GM19324 (cell line): ENCODE results near the gene GPR21.

ENCODE experiments used
- ATAC-seq: cut with Tn5 transposase; IDR thresholded peaks from one replicate; pipeline ENCODE4 v1.9.1; 2021; ENCODE audit warnings: mild to moderate bottlenecking, moderate library complexity; ENCODE audit not compliant: unreplicated experiment, low FRiP score

Gene GPR21

DNA sequence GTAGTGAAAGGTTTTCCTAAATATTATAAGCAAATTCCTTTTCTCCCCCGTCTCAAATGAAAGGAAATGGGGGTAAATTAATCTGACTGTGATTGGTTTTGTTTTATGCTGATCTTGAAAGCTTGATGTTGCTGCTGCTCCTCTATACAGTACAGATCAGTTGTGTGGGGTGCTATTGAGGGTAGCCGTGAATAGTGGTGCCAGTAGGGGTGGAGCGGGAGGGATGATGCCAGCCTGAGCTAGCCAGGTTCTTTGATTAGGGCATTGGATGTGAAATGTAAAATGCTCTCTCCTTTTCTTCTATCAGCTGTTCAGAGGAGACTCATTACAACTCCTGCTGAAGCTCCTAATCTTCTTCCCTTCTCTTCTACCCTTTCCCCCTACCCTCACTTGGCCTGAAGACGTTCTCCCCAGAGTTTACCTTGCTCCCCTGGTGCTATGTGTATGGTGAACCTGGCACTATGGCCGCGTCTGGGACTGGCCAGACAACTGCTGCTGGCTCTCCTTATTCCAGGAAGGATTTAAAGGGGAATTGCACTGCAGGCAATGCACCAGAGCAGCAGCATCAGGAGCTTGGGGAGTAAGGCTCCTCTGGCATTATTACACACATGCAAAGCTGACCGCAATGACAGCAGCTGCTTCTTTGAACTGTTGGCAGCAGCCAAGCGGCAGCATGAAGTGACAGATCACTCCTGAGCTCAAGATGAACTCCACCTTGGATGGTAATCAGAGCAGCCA, 566 bp downstream of the GPR21 start:
- ATAC-seq: no peak

DNA sequence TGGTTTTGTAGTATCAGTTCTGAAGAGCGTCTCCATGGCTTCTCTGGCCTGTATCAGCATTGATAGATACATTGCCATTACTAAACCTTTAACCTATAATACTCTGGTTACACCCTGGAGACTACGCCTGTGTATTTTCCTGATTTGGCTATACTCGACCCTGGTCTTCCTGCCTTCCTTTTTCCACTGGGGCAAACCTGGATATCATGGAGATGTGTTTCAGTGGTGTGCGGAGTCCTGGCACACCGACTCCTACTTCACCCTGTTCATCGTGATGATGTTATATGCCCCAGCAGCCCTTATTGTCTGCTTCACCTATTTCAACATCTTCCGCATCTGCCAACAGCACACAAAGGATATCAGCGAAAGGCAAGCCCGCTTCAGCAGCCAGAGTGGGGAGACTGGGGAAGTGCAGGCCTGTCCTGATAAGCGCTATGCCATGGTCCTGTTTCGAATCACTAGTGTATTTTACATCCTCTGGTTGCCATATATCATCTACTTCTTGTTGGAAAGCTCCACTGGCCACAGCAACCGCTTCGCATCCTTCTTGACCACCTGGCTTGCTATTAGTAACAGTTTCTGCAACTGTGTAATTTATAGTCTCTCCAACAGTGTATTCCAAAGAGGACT, 1.5 kb downstream of the GPR21 start:
- no peak for ATAC-seq

DNA sequence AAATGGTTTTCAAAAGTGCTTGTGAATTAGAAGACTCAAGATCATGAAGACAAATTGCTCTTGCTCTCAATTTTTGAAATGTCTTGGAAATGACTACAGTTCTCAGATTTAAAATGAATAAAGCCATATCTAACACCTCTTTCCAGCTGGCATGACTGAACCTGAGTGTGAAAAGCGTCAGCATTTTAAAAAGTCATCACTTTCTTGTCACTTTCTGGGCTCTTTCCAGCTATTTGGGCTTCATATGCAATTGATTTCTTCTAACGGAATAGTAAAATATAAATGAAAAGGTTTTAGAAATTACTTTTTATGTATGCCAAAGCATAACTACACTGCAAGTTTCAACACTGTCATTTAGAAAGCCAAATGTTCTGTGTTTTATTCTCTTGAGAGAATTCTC, 2.3 kb downstream of the GPR21 start:
- no peak for ATAC-seq

DNA sequence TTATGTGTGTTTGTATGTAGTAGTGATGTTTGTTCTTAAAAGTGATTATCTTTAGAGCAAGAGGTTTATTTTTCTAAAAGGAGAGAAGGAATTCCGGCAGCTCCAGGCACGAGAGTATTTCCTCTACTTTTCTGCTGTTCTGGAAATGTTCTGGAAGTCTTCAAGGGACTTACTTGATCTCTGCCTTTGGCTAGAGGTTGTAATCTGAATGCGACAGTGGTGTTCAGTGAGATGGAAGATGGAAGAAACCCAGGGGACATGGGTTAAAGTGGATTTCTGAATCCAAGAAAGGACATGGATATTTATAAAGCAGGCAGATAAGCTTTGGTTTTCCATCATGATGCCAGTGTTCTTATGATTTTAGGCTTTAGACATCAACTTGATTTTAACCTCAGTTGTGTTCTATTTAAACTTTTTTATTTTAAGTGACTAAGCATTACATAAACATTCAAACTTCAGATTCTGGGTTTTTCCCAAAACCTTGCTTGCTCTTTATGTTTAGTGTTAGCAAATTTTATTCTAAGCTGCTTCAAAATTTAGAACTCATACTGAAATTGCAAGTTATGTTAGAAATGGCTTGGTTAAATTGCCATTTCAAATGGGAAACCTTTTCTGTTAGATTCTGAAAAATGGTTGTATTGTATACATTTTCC, 3.6 kb downstream of the GPR21 start:
- no peak for ATAC-seq

GRCh38 chr9:123039617-123040219, 6.3 kb downstream of the GPR21 start:
- no peak for ATAC-seq

- ATAC-seq: no peak
Observed at GRCh38 chr9:123040801-123041200, 7.3 kb downstream of the GPR21 start.

- ATAC-seq: no peak
Observed at GRCh38 chr9:123041489-123041888, 8.0 kb downstream of the GPR21 start.

GRCh38 chr9:123043081-123043939, 9.8 kb downstream of the GPR21 start:
- no peak for ATAC-seq

- ATAC-seq: no peak
Observed at GRCh38 chr9:123044586-123044985, 11.1 kb downstream of the GPR21 start.

DNA sequence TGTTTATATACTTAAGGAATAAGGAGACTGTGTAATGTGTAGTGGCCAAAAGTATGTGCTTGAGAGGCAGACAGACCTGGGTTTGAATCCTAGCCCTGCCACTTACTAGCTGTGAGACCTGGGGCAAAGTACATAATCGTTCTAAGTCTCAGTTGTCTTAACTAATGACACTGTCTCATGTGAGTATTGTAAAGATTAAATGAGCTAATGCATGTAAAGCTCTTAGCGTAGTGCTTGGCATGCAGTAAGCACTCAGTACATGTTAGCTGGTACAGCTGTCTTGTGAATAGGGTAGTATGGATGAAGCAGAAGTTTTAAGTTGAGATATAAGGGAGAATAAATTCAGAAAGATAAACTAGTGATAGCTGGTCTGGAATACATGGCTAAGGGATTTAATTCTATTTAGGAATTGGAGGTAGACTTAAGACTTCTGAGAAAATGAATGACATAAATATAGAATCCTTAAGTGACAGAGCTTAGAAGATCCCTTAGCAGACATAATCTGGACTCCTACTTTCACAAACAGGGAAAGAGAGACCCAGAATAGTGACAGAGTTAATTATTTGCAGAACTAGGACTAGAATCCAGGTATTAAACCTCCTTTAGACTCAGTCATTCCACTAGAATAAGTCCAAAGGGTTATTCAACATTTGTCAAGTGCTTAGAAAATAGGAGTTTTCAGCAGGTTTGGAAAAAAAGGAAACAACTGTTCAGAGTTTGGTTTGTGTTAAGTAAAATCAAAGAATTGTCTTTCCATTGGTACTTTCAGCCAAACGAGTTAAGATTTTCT, 13.1 kb downstream of the GPR21 start:
- no peak for ATAC-seq

- no peak for ATAC-seq
Observed at GRCh38 chr9:123048748-123049147, 15.3 kb downstream of the GPR21 start.

DNA sequence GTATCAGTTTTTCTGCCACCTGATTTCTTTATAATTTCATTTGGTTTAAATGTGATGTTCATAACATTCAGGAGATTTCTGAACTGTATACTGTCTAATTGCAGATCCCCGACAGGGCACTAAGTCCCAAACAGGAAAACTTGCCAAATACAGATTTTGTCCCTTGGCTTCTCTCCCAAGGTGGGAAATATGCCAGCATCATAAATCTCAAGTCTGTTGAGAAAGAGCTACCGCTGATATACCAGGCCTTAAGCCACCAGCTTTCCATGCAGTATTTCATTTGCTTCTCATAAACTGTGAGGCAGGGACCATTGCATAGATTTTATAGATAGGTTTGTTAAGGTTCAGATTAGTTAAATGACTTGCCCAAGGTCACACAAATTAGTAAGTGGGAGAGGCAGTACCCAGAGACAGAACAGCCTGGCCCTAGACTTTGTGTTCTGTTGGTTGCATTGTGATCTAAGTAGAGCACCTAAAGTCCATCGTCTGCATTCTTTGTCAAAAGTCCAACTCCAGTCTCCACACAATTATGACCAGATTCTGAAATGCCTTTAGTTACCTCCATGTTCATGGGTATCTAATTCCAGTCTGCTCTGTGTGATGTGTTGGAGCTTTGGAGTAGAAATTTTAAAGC, 16.2 kb downstream of the GPR21 start:
- no peak for ATAC-seq

GRCh38 chr9:123053046-123053445, 19.6 kb downstream of the GPR21 start:
- no peak for ATAC-seq

GRCh38 chr9:123053711-123054110, 20.2 kb downstream of the GPR21 start:
- no peak for ATAC-seq

- no peak for ATAC-seq
Observed at GRCh38 chr9:123058834-123059233, 25.4 kb downstream of the GPR21 start.

DNA sequence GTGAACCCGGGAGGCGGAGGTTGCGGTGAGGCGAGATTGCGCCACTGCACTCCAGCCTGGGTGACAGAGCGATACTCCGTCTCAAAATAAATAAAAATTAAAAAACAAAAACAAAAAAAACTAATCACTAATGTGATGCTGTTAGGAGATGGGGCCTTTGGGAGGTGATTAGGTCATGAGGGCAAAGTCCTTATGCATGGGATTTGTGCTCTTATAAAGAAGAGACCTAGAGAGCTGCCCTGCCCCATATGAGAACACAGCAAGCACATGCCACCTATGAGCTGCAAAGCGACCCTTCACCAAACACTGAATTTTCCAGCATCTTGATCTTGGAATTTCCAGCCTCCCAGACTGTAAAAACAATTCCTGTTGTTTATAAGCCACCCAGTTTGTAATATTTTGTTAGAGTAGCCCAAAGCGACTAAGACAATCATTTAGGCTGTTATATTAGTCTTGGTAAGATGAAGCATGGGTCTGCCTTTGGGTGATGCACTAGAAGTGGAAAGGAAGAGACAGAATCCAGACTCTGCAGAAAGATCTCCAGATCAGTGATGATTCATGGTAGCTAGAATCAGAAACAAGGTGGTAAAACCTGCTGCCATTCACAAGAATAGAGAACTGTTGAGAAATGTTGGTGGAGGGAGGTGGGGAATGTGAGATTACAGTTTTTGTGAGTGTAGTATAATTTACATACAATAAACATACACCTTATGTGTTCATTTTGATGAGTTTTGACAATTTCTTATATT, 26.2 kb downstream of the GPR21 start:
- ATAC-seq: no peak

- ATAC-seq: no peak
Observed at GRCh38 chr9:123061216-123061615, 27.7 kb downstream of the GPR21 start.

DNA sequence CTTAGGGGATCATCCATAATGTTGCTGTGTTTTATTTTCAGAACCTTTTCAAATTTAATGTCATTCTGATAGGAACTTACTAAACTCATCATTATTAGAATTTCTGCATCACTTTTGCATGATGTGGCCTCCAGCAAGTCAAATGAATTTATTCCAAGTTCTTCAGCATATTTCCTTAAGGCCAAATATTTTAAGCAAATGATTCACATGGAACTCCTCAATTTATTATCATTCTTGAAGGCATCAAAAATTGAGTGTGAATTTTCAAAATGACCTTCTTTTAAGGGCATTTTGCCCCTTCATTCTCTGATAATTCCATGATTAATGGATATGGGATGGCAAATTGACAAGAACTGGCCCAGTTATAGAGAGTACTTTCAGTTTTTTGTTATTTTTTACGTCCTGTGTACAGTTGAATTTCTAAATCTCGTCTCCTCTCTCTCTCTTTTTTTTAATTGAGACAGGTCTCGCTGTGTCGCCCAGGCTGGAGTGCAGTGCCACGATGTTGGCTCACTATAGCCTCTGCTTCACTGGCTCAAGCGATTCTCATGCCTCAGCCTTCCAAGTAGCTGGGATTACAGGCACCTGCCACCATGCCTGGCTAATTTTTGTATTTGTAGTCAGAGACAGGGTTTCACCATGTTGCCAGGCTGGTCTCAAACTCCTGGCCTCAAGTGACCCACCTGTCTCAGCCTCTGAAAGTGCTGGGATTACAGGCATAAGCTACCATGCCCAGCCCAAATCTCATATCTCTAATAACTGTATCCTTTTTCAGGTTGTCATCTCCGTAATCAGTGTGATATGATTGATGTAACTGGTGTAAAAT, 29.1 kb downstream of the GPR21 start:
- ATAC-seq: no peak
